ENCODE measurements around the gene LMNB1.
A peak's percentile ranks its signal among the peaks of the same experiment; 100 is the strongest.

The LMNB1 gene

DNA sequence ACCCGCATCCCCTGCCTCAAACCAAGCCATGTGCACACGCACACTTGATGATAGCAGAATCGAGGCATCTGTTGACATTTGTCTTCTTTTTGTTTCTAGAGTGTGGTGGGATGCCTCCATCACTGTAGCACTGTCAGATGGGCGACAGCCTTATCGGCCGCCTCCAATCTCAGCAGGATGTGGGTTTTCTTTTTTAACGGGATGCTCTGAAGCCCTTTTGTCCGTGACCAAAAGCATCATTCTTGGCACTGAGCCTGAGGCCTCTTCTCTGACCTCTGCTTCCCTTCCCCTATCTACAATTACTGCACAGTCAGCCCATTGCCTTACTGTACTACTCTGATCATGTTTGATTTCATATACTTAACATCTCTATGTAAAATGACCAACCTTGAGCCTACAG, 78.3 kb downstream of the LMNB1 start:
- no peak for DNase-seq (ENCODE audit: low read depth)

DNA sequence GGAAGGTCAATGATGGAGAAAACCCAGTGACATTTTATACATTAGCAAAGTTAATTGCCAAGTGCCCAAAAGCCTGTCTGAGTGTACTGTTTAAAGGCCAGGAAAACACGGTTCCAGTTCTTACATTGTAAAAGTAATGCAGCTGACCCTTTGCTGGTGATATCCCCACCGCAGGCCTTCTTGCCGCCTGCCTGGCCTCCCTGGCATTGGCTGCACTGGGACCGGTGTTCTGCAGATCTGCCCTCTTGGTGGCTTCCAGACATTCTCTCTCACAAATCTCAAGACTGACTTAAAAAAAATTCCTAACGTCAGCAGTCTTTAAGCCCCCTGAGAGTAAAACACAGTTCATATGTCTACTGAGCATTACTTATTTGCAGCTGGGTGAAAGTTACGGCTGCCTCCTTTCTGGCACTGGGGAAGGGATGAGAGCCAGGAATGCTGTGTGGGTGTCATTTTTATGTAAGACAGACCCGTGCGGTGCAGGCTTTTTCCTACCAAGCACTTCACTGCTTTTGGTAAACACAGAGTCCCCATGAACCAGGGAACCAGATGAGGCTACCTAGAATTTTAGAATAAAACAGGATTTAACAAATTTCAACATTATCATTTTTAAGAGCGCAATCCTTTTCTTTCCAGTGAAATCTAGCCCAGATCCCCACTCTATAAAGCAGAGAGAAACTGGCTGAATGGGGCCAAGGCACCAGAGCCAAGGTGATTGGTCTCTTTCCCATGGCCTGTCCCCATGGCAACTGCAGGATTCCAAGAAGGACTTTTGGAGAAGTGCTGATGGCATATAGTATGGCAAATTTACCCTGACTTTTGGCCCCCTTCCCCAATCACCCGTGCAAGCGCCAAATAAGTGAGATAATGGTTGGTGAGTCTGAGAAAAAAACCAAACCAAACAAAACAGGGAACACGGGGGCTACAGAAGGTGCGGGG, 80.8 kb downstream of the LMNB1 start:
- DNase-seq (ENCODE audit: low read depth), result no peak

DNA sequence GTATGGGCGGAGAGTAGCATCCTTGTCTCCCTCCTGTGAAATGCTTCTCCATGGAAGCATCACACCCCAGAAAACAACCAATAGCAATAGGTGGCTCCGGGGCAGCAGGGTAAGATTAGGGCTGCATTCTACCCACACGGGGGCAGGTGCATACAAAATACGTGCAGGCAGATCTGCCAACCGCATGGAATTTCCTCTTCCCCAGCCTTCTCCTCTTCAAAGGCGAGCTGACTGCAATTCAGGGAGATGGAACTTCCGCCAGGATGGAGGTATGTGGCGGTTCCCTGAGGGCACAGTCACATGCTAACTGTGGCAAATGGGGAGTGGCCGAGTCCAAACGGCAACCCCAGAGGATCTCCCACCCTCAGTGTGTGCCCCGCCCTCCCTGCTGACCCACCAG, 81.5 kb downstream of the LMNB1 start:
- no peak for DNase-seq (ENCODE audit: low read depth)

DNA sequence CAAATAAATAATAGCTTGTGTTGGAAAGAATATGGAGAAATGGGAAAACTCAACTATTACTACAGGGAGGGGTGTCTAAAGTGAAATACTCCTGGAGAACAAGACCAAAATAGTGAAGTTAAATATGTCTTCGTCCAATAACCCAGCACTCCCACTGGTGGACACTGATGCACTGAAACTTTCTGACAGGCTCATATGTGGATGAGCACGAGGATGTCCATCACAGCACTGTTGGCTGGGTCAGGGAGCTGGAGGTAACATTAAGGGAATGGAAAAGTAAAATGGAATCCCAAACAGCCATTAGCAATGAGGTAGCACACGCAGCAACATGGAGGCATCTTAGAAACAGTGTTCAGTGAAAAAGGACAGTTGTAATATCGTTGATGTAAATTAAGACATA, 86.5 kb downstream of the LMNB1 start:
- no peak for DNase-seq (ENCODE audit: low read depth)

DNA sequence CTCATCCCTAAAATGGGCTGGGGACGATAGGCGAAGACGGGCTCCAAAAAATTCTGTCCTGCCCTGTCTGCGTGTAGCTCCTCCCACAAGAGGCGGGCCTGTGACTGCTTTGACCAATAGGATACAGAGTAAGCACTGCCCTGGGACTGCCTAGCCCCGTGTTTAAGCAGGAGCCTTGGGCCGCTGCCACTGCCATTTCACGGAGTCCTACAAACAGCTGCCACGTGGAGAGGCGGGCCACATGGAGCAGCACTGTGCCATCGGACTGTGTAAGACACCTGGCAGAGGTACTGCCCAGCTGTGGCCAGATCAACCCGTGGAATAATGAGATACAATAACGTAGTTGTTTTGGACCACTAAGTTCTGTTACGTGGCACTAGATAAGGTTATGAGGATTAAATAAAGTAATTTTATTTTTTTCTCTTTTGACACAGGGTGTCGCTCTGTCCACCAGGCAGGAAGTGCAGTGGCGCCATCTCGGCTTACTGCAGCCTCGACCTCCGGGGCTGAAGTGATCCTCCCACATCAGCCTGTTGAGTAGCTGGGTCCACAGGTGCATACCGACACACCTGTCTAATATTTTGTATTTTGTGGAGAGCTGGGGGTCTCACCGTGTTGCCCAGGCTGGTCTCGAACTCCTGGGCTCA, 87.2 kb downstream of the LMNB1 start:
- no peak for DNase-seq (ENCODE audit: low read depth)

DNA sequence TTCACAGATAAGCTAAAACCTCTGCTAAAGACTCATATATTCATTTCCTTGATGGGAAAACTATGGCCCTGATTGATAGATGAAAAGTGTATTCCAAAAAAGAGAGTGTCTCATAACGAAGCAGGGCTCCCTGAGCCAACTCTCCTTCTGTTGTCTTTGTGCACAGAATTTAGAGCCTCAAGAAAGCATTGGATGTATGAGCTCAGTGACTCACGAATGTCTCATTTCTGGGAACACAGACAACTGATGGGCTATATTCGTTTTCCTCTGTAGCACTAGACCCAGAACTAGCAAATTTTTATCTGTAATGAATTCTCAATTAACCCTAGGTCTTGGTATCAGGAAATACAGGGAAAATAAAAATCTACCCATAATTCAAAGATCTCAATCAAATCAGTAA, 88.4 kb downstream of the LMNB1 start:
- peak; percentile 39 for DNase-seq (ENCODE audit: low read depth)

DNA sequence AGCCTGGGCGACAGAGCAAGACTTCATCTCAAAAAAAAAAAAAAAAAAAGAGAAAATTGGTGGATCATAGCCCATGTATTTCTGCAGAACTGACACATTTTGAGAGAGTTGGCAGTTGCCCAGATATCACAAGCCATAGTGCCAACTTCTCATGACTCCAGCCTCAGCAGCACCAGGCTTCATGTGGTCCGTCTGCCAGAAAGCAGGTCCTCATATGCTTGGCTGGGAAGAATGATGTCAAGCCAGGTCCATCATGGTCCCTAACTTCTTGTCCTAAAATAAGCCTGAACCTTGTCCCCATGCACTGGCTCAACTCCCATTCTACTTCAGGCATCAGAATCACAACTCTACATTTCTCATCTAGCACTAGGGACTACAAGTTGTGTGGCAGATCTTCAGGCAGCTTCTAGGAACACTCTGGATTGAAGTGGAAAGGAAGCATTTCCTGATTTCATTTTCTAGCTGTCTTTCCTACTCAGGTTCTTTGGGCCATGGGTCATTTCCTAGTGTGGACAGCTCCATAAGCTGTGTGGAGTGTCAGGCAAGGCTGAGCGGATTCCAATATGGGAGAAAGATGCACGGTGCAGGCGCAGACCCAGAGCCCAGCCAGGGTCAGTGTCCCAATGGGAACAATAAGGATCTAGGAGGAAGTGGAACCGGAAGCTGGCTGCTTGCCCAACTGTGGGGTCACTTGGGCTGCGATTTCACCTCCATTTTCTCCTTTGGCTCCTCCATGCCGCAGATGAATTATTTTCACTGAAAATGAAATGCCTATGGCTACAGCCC, 90.1 kb downstream of the LMNB1 start:
- no peak for DNase-seq (ENCODE audit: low read depth)

DNA sequence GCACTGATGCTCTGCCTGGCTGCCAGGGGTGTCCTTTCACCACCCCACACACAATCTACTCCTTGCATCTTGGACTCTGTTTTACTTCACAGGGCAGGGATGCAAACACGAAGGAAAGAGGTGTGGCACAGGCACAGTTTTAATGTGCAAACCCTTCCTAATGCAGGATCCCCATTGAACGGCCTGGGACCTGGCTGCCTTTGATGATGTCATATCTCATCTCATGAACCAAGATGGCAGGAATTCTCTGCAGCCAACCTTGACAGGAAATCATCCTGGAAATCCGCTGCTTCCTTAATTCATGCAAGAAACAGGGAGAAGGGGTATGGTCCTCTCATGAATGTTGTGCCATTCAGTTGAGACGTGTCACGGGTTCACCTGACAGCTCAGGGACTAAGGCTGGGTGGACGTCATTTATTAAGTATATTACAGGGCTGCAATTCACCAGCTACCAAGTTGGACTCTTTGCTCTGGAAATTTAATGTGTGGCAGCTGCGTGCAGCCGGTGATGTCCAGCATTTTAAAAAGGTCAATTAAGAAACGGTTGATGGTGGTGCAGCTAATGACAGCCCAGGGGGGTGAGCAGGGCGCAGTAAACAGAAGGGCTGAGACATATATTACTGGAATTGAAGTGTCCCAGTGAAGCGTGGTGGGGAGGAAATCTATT, 91.5 kb downstream of the LMNB1 start:
- DNase-seq (ENCODE audit: low read depth), result no peak

DNA sequence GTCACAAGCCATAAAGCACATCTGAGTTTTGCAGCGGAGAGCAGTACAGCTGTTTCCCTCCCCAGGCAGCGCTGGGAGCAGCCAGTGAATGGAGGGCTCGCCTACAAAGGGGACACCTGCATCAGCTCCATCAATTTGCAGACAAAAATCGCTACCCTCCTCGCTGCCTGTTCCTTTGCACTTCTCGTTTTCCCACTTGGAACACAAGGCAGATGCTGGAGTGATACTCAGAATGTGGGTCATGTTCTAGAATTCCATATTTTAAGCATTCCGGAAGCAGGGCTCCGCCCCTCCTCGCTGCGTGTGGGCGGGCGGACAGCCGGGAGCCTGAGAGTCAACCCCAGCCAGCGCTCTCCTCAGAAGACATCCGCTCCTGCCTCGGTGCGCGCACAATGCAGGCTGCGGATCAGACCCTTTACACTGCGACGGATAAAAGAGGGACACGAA, 92.1 kb downstream of the LMNB1 start:
- DNase-seq (ENCODE audit: low read depth), result no peak

DNA sequence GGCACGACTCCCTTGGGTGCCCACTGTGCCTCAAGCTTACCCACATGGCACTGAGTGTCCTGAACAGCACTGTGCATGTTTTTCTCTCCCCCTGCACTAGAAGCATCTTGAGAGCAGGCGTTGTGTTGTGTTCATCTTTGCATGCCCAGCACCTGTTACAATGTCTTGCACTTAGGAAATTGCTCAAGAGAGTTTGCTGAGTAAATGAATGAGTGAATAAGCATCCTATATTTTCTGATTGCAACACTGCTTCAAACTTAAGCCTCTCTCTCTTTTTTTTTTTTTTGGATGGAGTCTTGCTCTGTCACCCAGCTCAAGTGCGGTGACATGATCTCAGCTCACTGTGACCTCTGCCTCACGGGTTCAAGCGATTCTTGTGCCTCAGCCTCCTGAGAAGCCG, 94.5 kb downstream of the LMNB1 start:
- DNase-seq (ENCODE audit: low read depth), result no peak

DNA sequence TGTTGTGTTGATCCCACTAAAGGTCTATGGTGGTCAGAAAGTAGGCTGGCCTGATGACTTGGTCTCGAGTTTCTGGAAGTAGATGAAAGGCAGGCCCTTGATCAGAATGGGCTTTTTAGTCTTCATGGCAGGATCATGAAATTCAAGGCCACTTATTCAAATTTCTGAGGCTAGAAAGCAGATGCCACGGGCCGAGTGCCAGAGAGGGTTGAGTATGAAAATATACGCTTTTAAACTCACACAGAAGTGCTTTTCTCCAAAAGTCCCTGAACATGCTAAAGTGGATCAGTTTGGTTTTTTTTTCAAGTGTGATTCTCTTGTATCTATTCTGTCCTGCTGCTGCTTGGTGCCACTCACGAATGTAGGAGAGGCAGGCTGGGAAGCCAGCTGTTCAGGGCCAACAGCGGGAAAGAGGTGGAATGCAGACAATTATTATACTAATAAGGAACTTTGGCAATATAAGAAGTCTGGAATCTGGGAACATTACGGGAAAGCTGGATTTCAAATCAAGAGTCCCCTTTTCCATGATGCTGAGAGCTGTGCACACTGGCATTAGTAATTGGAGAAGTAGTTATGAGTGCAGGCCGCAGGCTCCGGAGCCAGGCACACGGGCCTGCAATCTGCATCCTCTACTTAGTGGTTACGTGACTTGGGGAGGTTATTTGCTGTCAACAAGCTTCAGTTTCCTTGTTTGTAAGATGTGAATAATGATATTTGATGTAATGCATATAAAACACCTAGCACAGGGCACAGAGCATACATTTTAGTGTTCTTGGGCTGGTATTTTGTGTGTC, 95.8 kb downstream of the LMNB1 start:
- no peak for DNase-seq (ENCODE audit: low read depth)

DNA sequence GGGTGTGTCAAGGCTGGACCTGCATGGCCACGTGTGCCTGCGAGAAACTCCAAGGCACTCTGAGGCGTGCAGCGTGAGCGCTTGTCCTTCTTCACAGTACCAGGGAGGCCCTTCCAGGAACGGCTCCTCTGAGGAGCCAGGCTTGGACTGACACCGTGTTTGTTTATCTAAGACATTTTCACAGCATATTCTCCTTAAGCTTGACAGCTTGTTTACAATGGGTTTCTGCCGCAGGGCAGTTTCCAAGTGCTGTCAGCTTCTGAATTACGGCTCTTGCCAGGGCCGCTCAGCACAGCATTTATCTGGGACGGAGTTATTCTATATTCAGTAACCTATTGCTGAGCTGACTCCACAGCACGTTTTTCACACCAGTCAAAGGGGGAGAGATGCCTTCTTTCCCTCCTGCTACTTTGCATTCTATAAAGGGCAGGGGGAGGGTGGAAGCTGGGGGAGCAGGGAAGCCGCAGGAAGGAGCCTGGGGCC, 98.4 kb downstream of the LMNB1 start:
- no peak for DNase-seq (ENCODE audit: low read depth)

DNA sequence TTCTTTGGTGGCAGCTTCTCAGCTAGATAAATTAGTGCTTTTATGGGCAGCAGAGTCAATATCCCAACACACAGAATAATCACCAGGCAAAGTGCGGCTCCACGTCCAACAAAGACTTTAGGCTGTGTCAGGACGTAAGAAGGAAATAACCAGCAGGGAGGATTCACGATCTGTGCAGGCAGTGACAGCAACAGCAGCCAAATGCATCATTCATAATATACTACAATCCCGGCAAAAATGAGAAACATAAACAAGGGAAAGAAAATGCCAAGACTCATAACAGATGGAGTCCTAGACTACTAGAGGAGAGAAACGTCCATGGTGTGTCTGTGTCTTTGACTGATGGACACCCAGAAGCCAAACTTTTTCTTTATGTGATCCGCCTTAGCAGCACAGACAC, 100.7 kb downstream of the LMNB1 start:
- no peak for DNase-seq (ENCODE audit: low read depth)

DNA sequence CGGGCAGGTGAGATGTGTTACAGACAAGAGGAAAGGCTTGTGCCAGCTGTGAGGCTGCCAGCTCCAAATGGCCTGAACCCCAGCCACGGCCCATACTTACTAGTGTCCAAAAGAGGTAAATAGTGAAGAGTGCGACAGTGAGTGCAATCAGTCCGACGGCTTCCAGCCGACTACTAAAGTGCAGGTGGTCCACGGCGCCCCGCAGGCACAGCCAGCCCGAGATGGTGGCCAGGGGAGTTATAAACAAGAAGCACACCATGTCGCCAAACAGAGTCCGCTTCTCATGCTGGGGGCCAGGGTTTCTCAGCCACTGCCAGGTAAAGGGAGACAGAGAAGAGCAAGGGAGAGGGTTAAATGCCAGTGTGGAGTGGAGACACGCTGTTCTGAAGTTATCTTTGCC, 101.1 kb downstream of the LMNB1 start:
- no peak for DNase-seq (ENCODE audit: low read depth)

DNA sequence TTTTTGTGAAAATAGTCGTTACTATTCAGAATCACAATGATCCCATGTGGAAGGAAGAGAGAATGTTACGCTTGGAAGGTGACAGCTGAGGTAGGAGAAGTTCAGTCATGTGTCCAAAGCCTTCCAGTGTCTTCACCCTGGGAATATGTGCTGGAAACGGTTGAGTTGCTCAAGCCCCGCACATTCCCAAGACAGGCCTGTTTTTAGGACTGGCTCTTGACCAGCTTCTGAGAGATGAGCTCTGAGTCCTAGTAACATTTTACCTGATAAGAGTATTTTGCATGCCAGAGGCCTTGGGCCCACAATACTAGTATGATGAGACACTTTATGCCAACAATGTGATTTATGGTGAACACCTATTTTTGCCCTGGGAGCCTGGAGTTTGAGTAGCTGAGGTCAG, 101.7 kb downstream of the LMNB1 start:
- DNase-seq (ENCODE audit: low read depth), result no peak

DNA sequence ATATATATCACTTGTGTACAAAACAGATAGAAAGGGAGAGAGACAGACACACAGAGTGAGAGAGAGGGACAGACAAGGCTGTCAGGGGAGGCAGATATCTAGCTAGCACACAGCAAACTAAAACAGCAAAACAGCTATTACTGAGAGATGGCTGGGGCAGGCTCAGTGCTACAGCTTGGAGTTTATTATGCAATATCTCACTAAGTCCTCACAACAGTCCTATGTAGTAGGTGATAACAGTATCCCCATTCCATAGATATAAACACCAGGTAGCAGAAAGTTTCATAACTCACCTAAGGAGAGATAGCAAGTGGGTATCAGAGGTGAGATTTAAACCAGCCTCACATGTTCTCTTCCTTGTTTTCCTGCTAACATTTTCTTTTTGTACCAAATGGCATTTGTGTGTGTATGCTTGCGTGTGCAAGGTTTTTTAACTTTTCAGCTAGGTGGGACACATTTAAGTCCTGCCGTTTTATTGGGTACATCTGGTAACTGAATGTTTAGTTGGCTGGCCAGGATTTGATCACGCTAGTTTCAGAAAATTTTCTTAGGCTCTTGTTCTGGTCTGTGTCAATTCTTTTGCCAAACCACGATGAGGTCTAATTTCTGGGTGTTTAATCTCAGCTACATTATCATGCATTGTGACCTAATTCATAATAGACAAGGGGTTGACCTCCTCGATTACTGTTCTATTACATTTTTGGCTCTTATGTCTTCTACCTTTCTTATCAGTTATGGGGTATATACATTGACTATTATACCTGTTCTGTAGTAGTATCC, 105.1 kb downstream of the LMNB1 start:
- DNase-seq (ENCODE audit: low read depth), result no peak

DNA sequence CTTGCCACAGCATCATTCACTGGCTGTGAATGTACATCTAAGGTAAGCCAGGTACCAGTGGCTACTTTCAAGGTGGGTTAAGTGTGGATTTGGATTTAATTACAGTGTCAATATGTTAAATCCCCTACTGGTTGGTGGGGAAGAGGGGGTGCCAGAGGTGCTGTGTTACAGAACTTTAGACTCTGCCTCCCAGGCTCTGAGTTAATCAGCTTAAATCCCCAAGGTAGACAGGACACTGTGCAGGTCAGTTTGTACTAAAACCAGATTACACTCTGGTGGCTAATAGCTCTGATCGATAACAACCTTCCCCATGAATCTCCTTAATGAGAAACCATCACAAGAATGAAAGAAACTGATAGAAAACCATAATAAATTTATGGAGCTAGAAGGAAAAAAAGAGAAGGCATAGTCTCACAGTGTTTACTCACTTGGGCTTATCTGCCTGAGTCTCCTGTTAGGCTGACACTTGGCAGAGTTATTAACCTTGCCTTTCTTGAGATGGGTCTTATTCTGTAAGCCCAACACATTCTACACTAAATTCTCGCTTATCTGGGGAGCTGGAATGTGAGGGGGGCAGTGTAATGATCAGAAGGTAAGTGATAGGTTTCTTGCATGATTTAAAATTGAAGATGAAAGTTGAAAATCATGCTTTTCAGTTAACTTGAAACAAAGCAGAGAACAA, 106.8 kb downstream of the LMNB1 start:
- no peak for DNase-seq (ENCODE audit: low read depth)

DNA sequence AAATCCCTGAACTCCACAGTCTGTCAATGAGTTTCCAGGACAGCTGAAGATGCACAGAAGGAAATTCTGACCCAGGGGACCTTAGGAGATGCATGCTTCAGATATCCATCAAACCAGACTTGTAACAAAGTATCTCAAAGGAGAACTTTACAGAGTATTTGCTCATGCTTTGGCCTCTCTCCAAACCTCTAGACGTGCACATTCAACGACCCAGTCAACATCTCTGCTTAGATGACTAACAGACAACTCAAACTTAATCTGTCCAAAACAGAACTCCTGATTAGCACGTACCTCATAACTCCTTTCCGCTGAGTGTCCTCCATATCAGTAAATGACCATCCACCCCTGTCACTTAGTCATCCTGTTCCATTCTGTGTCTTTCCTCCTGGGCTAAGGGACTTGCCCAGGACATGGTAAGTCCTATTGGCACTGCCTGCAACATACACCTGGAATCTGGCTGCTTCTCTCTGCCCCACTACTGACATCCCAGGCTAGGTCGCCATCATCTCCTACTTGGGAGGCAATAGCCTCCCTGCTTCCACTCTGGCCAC, 107.4 kb downstream of the LMNB1 start:
- peak; percentile 69 for DNase-seq (ENCODE audit: low read depth)

Data from GM04504 (cell line).